HG02981 (cell line): ENCODE measurements around the gene XRCC6.
"Not testable (repeated sequence)": the region's sequence is repeated elsewhere in the genome, so short reads cannot be mapped to it uniquely, and the experiment has no call there.

Experiments used
- ATAC-seq: cut with Tn5 transposase; IDR thresholded peaks from one replicate; pipeline ENCODE4 v1.9.1; 2021; ENCODE audit warnings: mild to moderate bottlenecking, moderate library complexity; ENCODE audit not compliant: unreplicated experiment

XRCC6 gene

DNA sequence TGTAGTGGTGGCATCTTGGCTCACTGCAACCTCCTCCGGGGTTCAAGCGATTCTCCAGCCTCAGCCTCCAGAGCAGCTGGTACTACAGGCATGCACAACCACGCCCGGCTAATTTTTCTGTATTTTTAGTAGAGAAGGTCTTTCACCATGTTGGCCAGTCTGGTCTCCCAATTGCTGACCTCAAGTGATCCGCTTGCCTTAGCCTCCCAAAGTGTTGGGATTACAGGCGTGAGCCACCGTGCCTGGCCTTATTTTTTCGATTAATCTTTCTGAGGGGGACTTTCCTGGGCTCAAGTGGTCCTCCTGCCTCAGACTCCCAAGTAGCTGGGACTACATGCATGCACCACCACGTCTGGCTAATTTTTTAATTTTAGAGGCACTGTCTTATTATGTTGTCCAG is 62.0 kb downstream of the XRCC6 start:
- ATAC-seq = no peak

DNA sequence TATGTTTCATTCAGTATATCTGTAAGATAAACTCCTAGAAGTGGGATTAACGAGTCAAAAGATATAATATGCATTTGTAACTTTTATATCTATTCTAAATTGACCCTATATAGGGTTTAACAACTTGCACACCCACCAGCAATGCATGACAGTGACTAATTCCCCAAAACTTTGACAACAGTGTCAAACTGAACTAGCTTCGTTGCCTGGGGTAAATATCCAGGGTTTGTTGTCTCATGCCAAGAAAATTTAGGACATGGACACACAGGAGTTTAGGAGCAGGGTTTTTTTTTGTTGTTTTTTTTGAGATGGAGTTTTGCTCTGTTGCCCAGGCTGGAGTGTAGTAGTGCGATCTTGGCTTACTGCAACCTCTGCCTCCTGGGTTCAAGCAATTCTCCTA is 62.5 kb downstream of the XRCC6 start:
- no peak for ATAC-seq

DNA sequence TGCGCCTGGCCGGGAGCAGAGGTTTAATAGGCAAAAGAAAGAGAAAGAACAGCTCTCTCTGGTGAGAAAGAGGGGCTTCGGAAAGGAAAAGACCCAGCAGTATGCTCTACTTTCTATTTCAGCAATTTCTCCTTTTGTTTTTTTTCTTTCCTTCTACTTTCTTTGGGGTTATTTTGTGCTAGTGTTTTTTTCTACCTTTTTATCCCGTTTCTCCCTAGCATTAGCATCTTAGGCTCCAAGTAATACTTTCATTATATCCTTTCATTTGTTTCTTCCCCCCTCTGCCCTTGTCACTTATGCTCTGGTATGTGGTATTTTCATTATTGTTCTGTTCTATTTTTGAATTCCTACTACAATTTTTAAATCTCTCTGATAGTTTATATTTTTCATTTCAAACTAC is 63.1 kb downstream of the XRCC6 start:
- ATAC-seq = no peak

DNA sequence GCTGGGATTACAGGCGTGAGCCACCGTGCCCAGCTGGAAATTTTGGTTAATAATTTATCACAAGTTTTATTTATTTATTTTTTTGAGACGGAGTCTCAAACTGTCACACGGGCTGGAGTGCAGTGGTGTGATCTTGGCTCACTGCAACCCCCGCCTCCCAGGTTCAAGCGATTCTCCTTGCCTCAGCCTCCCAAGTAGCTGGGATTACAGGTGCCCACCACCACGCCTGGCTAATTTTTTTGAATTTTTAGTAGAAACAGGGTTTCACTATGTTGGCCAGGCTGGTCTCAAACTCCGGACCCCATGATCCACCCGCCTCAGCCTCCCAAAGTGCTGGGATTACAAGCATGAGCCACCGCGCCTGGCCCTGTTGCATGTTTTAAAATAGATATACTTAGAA is 65.8 kb downstream of the XRCC6 start:
- not testable (repeated sequence) for ATAC-seq

DNA sequence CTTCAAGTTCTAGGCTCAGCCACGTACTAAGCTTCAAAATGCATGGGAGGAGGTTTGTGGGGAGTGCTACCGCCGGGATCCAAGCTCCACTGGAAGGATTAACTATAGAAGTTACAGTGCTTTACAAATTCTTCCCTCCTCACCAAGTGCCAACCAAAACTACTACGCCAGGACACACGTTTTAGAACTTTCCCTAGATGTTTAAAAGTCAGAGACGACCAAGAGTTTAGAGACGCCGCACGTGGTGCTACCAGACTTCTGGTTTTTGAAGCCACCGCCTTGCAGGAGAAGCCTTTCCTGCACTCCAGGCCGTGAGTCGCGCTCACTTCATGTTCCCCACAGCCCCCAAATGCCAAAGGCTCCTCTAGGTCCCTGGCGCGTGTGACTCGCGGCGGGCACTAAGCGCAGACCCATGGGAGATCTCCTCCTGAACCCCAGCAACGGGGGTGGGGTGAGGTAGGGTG is 66.8 kb downstream of the XRCC6 start:
- peak; percentile 15 for ATAC-seq

DNA sequence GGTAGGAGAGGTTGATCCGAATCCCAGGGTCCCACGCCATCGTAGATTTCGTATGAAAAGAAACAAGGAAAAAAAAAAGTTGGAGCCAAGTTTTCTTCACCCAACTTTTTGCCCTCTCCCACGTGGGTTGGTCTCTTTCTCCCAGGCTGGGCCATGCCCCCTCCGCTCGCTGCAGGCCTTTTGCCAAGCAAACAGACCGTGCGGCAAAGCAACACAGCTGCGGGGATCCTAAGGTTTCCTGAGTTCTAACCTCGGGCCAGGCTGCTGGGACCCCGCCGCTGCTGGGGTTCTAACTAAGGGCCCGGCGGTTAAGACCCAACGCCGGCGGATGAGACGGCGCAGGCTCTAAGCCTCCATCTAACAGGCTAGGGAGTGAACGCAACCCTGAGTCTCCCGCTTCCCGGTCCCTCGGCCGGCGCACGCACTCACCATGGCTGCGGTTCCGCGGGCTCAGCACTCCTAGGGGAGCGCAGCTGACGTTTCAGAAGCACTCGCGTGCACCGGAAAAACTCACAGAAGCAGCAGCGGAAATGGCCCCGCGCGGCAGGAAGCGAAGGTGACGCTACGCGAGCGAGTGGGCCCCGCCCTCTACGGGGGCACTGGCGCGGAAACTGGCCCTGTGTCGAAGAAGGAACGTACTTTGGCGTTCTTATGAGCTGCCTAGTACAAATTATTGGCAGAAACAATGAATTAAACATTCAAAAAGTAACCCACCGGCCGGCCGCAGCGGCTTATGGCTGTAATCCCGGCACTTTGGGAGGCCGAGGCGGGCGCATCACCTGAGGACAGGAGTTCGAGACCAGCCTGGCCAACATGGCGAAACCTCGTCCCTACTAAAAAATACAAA is 67.5 kb downstream of the XRCC6 start, which contains the start of gene SNU13:
SNU13 (minus strand) TSS at position 503 of the 847 bp plus-strand sequence; CDS start at position 432, 71 bp downstream.
- peak; percentile 78 for ATAC-seq

DNA sequence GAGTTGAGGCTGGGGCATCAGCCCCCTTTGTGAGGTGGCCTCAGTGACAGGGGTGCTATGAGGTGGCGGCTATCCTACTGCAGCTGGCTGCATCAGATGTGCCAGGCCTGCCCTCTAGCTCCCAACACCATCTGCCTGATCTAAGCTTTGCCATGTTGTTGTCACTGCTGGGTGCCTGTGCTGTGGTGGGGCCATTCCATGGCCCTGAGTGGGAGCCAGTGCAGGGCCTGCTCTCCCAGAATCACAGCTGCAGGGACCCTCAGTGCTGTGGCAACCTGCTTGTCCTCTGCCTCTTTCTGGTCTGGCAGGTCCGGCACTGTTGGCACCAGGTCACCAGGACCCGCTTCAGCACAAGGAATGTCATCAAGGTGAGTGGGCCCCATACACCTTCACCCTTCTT is 69.4 kb downstream of the XRCC6 start:
- no peak for ATAC-seq

DNA sequence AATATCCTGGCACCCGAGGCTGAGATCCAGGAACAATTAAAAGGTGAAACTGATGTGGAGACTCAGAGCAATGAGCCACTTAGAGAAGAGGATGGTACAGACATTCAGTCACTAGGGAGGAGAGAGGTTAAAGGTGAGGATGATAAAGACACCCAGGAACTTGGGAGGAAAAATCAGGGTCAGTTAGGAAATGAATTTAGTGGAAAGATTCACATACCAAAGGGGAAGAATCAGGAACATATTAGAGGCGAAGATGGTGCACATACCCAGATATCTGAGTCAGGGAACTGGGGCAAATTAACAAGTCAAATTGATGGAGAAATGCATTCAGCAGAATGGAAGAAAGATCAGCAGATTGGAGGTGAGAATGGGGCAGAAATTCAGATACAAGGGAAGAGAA is 74.1 kb downstream of the XRCC6 start:
- ATAC-seq = no peak

DNA sequence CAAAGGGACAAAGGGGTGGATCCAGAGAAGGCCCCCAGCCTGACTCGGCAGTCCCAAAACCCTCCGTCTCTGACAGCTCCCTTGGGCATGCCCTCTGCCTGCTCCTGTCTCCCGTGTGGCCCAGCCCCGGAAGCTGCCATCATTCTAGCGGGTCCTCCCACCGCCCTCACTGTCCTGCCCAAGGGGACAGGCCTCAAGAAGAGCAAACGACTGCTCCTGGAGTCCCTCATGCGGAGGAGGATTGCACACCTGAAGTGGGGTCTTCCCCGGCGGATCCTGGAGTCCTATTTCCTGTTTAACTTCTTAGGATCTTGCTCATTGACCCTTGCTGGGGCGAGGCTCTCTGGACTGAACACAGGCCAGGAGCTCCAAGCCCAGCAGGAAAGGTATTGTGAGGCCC is 75.6 kb downstream of the XRCC6 start:
- ATAC-seq = no peak

DNA sequence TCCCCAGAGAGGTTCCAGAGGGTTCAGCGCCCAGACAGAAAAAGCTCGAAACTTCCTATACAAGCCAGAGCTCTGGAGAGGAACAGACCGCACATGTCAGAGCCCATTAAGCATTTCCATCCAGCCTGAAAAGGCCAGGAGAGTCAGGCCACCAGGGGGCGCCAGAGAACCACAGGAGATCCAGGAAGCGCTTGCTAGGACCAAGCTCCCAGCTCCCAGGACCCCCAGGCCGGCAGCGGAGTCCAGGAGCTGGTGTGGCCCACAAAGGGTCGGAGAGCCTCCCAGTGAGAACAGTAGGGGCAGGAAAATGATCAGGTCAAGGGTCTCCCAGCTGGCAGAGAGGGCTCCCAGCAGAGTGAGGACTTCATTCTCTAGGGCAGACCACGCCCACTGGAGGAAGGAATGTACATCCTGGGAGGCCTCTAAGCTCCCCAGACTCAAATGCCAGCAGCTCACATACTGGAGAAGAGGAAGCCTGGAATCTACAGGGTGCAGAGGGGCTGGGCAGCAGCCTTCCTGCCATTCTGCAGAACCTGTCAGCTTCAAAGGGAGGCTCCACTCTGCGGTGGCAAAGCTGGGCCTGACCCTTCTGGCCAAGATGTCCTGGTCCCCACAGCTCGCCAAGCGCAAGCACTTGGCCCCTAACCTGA is 76.2 kb downstream of the XRCC6 start:
- ATAC-seq = no peak

DNA sequence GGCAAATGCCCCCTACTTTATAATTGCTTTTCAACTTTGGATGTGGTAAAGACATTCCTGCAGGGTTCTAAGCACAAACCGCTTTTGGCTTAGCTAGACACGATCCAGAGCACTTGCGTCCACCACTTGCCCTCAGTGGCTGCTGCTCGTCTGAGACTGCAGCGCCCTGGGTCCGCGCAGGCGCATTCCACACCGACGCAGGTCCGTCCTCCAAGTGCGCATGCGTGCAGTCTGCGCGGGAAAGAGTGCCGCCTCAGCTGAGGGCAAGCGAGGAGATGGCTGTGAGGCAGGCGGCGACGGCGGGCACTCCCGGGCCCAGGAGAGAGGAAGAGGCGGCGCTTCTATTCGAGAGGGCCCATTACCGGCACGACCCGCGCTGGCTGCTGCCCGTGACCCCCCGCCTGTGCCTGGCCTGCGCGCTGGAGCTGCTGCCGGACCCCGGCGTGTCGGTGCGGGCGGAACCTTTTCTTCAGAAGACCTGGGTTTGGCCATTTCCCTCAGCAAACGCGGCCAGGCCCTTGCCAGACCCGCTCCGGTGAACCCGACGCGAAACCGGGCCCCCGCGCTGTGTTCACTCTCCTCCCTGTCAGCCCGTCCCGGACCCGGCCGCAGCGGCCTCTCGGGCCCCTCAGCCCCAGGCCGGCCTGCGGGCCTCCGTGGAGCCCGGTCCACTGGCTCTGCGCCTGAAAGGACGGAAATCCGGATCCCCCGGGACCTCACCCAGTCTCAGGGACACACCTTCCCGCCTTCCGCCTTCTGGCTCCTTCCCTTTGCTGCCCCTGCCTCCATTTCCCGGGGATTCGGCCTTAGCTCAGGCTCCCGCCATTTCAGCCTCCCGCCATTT is 78.4 kb downstream of the XRCC6 start, which contains the start of gene MEI1:
MEI1 (plus strand) TSS at position 240 of the 844 bp plus-strand sequence; CDS start at position 276, 36 bp downstream.
- peak; percentile 44 for ATAC-seq

DNA sequence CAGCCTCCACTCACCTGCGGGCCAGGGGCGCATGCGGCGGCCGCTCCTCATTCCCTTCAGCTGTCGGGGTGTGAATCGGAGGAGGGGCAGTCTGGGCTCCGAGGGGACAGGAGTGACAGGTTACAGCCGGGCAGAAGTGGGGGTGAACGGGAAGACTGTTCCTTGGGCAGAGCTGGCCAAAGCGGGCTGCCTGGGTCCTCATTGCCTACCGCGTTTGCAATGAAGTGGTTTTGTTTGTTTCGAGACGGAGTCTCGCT is 78.9 kb downstream of the XRCC6 start:
- no peak for ATAC-seq

DNA sequence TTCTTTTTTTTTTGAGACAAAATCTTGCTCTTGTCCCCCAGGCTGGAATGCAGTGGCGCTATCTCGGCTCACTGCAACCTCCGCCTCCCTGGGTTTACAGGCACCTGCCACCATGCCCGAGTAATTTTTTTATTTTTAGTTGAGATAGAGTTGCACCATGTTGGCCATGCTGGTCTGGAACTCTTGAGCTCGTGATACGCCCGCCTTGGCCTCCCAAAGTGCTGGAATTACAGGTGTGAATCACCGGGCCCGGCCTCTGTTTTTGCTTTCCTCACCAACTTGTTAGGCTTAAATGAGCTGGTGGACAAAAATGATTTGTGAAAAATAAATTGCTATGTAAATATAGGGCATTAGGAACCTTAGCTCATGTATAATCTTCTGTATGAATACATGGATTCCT is 81.7 kb downstream of the XRCC6 start:
- no peak for ATAC-seq

DNA sequence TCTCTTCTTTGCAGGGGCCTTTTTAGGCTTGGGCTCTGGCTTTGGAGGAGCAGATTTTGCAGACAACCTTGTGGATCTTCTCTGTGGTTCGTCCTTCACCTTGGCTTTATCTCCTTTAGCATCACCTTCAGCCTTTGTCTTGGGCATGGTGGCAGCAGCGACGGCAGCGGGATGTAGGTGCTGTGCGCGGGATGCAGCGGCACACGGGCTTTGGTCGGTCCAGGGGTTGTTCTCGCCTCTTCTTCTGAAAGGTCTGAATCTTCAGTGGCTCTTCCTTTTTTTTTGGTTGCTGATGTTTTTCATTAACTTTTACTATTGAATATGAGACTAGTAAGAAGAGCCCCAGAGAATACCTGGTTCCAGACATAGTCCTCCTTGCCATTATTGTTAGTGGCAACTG is 88.2 kb downstream of the XRCC6 start:
- ATAC-seq = no peak

DNA sequence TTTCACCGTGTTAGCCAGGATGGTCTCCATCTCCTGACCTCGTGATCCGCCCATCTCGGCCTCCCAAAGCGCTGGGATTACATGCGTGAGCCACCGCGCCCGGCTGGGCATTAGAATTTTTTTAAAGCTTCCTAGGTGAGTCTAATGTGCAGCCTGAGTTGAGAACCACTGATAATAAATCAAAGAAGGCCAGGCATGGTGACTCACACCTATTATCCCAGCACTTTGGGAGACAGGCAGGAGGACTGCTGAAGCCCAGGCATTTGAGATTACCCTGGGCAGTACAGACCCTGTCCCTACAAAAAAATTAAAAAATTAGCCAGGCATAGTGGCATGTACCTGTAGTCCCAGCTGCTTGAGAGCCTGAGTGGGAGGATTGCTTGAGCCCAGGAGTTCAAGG is 91.9 kb downstream of the XRCC6 start:
- no peak for ATAC-seq
